Endothelial cell of umbilical vein (primary cell): ENCODE data around the gene PGS1.

Source experiments
- CTCF ChIP-seq, 2 donors: IDR thresholded peaks; 1 replicate in 1 of 2; 2 replicates in 1 of 2; pipeline ENCODE4 v1.5.1; 2011; ENCODE audit warnings: low read length in 2 of 2, mild to moderate bottlenecking in 2 of 2, moderate library complexity in 2 of 2, control low read depth in 1 of 2, inconsistent platforms in 1 of 2, low read depth in 1 of 2; ENCODE audit not compliant: insufficient read depth in 1 of 2; ENCODE audit errors: extremely low read depth in 1 of 2
- EZH2 ChIP-seq: IDR thresholded peaks from 2 replicates; pipeline ENCODE4 v1.6.1; 2012; ENCODE audit warnings: borderline replicate concordance, low read depth, mild to moderate bottlenecking, moderate library complexity, low read length, inconsistent platforms; ENCODE audit not compliant: severe bottlenecking
- FOS ChIP-seq: IDR thresholded peaks from 2 replicates; pipeline ENCODE4 v1.6.1; 2011; ENCODE audit warnings: mild to moderate bottlenecking, low read length, moderate library complexity, borderline replicate concordance; ENCODE audit not compliant: insufficient read depth
- MAX ChIP-seq: IDR thresholded peaks from 2 replicates; pipeline ENCODE4 v1.6.1; 2011; ENCODE audit not compliant: insufficient read depth, insufficient read length
- POLR2A ChIP-seq: IDR thresholded peaks from 2 replicates; pipeline ENCODE4 v1.6.1; 2012; ENCODE audit warnings: low read depth, mild to moderate bottlenecking, control low read depth, low read length
- POLR2AphosphoS5 ChIP-seq: IDR thresholded peaks from 2 replicates; pipeline ENCODE4 v1.6.1; 2012; ENCODE audit warnings: low read depth, mild to moderate bottlenecking, control low read depth, low read length, moderate library complexity; ENCODE audit not compliant: insufficient read depth

GRCh38 chr17:78359997-78360370, 18.5 kb upstream of the PGS1 start, which contains the start of gene SOCS3:
- TF ChIP-seq CTCF (IDR thresholded peaks at IDR 0.05; ENCODE audit: extremely low read depth in 1 of 2, insufficient read depth in 1 of 2, low read depth in 1 of 2, low read length in 2 of 2) = no peak
- peak; percentile 96 for TF ChIP-seq POLR2A
- TF ChIP-seq POLR2AphosphoS5 = peak; percentile 98
- no peak for TF ChIP-seq EZH2
- TF ChIP-seq FOS = no peak
- TF ChIP-seq MAX = no peak
